GM18511 (cell line): ENCODE measurements around the gene CPAMD8.

Experiments used
- ATAC-seq: cut with Tn5 transposase; IDR thresholded peaks from one replicate; pipeline ENCODE4 v1.9.1; 2021; ENCODE audit warnings: mild to moderate bottlenecking, moderate library complexity; ENCODE audit not compliant: unreplicated experiment

The CPAMD8 gene

GRCh38 chr19:16895467-16896145 lies 131.0 kb downstream of the CPAMD8 start:
- ATAC-seq, result no peak

GRCh38 chr19:16894080-16894479 lies 132.5 kb downstream of the CPAMD8 start:
- ATAC-seq, result no peak

GRCh38 chr19:16893686-16893989 lies 133.0 kb downstream of the CPAMD8 start:
- ATAC-seq, result no peak

GRCh38 chr19:16892868-16893685 lies 133.5 kb downstream of the CPAMD8 start:
- no peak for ATAC-seq

- no peak for ATAC-seq
Observed at GRCh38 chr19:16892436-16892835, 134.2 kb downstream of the CPAMD8 start.

- no peak for ATAC-seq
Observed at GRCh38 chr19:16891696-16892382, 134.8 kb downstream of the CPAMD8 start.

- no peak for ATAC-seq
Observed at GRCh38 chr19:16890461-16891184, 136.0 kb downstream of the CPAMD8 start.

GRCh38 chr19:16889883-16890460 lies 136.6 kb downstream of the CPAMD8 start:
- no peak for ATAC-seq

- ATAC-seq, result no peak
Observed at GRCh38 chr19:16889366-16889882, 137.2 kb downstream of the CPAMD8 start.

- peak; percentile 57 for ATAC-seq
Observed at GRCh38 chr19:16888629-16889365, 137.8 kb downstream of the CPAMD8 start, which contains the start of gene F2RL3. Gene F2RL3, plus strand, starts transcription at chr19:16888999. Its CDS starts 191 bp downstream, at chr19:16889190.

- no peak for ATAC-seq
Observed at GRCh38 chr19:16887353-16888265, 139.0 kb downstream of the CPAMD8 start.

GRCh38 chr19:16886305-16886880 lies 140.2 kb downstream of the CPAMD8 start:
- ATAC-seq, result no peak

GRCh38 chr19:16885166-16885565 lies 141.4 kb downstream of the CPAMD8 start:
- ATAC-seq, result no peak

- ATAC-seq, result no peak
Observed at GRCh38 chr19:16883522-16883921, 143.1 kb downstream of the CPAMD8 start.

- no peak for ATAC-seq
Observed at GRCh38 chr19:16882146-16882545, 144.5 kb downstream of the CPAMD8 start.

GRCh38 chr19:16880884-16881554 lies 145.6 kb downstream of the CPAMD8 start:
- ATAC-seq, result no peak

- ATAC-seq, result no peak
Observed at GRCh38 chr19:16878181-16878965, 148.2 kb downstream of the CPAMD8 start.
